Stomach smooth muscle (tissue), 2 donors: Measurements from ENCODE around the gene LYSMD4.

Source experiments
- H3K27ac ChIP-seq: one replicate; pipeline ENCODE4 v1.7.0; 2013; ENCODE audit warnings: mild to moderate bottlenecking, low read length, inconsistent platforms
- H3K27me3 ChIP-seq, 2 donors: one replicate each; pipeline ENCODE4 v1.7.0; 2013; ENCODE audit warnings: low read length in 2 of 2; ENCODE audit not compliant: insufficient read depth in 2 of 2, control insufficient read depth in 1 of 2
- H3K36me3 ChIP-seq, 2 donors: one replicate each; pipeline ENCODE4 v1.7.0; 2013; ENCODE audit warnings: low read length in 2 of 2; ENCODE audit not compliant: control insufficient read depth in 2 of 2, insufficient read depth in 2 of 2
- H3K4me1 ChIP-seq: one replicate; pipeline ENCODE4 v1.7.0; 2013; ENCODE audit warnings: low read length; ENCODE audit not compliant: control insufficient read depth, insufficient read depth
- H3K4me3 ChIP-seq, 2 donors: one replicate each; pipeline ENCODE4 v1.7.0; 2013; ENCODE audit warnings: low read length in 2 of 2
- H3K9ac ChIP-seq, 2 donors: one replicate each; pipeline ENCODE4 v1.7.0; 2013; ENCODE audit warnings: low read length in 2 of 2, mild to moderate bottlenecking in 1 of 2
- H3K9me3 ChIP-seq, 2 donors: one replicate each; pipeline ENCODE4 v1.7.0; 2013; ENCODE audit warnings: low read length in 2 of 2; ENCODE audit not compliant: control insufficient read depth in 2 of 2
- donor health status: healthy.
- donor health status: Pancreatic carcinoma.

Gene LYSMD4

GRCh38 chr15:99706557-99707303 is 26.5 kb downstream of the LYSMD4 start:
- peaks cover 10 to 12% of the 10 kb centered on the region in 2 donors for H3K36me3 ChIP-seq
- H3K4me1 ChIP-seq = peaks cover 28% of the 10 kb centered on the region
- no peaks in the 10 kb centered on the region for H3K9me3 ChIP-seq
- H3K9ac ChIP-seq = peak overlapping the region; percentile 28 to 52
- H3K27me3 ChIP-seq = no peaks in the 10 kb centered on the region
- peak overlapping the region in 1 of 2 donors; percentile 20 for H3K4me3 ChIP-seq
- H3K27ac ChIP-seq = peak overlapping the region; percentile 65

GRCh38 chr15:99704444-99704838 is 28.8 kb downstream of the LYSMD4 start:
- H3K36me3 ChIP-seq = peaks cover 0 to 2% of the 10 kb centered on the region in 2 donors
- H3K27me3 ChIP-seq = no peaks in the 10 kb centered on the region
- no peak overlapping the region for H3K4me3 ChIP-seq
- H3K27ac ChIP-seq = no peak overlapping the region
- no peaks in the 10 kb centered on the region for H3K9me3 ChIP-seq
- no peak overlapping the region for H3K9ac ChIP-seq
- H3K4me1 ChIP-seq = peaks cover 19% of the 10 kb centered on the region

DNA sequence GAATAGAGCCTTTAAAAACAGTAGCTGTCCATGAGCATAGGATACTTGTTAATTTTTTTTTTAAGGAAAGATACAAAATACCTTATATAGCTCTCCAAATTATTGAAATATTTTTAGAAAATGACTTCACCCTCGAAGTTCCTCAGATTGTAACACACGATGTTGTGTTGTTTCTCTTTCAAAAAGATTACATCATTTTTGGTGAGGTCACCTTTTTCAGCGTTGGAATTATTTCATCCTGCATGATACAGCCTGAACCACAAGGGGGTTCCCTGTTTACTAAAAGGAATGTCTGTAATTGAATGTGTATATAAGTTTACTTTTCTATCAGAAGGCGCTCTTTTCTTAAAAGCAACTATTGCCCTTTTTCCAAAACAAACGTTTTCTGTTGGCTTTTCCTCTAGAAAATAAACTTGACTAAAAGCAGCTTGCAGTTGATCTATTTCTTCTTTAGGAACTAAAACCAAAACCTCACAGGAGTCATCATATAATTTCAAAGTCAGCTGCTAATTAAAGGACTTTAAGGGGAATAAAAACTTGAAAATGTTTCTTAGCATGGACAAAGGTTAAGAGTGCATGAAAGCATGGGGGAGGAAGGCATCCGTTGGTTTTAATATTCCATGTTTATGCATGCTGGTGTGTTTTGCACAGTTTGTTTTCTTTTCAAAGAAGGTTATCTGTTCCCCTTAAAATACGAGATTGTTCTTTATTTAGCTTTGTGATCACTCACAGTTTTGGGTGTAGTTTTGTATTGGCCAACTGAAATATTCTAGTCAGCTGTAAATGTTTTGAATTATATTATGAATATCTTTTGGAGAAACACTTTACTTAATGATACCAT is 29.4 kb downstream of the LYSMD4 start:
- Histone ChIP-seq H3K9ac (peak overlapping the region in 1 of 2 donors; percentile 48), H3K4me3 (no peak overlapping the region), H3K27me3 (no peaks in the 10 kb centered on the region), H3K36me3 (peaks cover 0 to 2% of the 10 kb centered on the region in 2 donors), H3K4me1 (peaks cover 13% of the 10 kb centered on the region), H3K27ac (peak overlapping the region; percentile 53), H3K9me3 (no peaks in the 10 kb centered on the region)

DNA sequence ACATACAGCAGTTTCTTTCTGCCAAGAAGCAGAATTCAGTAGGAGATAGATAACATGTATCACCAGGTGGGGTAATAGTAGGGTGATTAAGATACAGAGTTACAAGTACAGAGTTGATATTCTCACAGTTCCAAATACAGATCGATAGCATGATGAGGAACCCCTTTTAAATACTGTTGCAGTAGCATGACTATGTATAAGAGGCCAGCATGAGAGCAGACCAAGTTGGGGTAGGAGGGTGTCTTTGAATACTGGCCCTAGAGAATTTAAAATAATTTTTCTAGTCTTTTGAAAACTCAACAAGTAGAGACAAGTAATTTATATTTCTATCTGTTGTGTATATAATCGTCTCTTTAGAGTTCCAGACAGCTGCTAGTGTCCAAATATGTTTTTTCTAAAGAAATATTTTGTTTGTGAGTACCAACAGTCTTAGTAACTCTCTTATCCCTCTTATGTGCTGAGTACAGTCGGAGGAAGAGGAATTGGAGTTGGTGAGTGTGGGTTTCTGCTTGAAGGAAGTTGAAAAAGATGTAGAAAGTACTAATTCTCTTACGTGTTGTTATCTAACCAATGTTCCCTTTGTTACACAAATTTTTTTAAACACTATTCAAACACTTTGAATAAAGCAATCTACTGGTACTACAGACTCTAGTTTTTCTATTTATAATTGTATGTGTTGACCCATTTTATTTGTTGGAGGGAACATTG is 30.2 kb downstream of the LYSMD4 start:
- Histone ChIP-seq H3K4me3 (no peak overlapping the region), H3K36me3 (peaks cover 0 to 2% of the 10 kb centered on the region in 2 donors), H3K9ac (peak overlapping the region in 1 of 2 donors; percentile 48), H3K9me3 (no peaks in the 10 kb centered on the region), H3K4me1 (peaks cover 5% of the 10 kb centered on the region), H3K27ac (peak overlapping the region; percentile 53), H3K27me3 (no peaks in the 10 kb centered on the region)

GRCh38 chr15:99696096-99696495 is 37.1 kb downstream of the LYSMD4 start:
- no peaks in the 10 kb centered on the region for H3K9me3 ChIP-seq
- no peak overlapping the region for H3K9ac ChIP-seq
- H3K27me3 ChIP-seq = no peaks in the 10 kb centered on the region
- H3K4me3 ChIP-seq = no peak overlapping the region
- H3K27ac ChIP-seq = no peak overlapping the region
- H3K4me1 ChIP-seq = no peaks in the 10 kb centered on the region
- peaks cover 10 to 13% of the 10 kb centered on the region in 2 donors for H3K36me3 ChIP-seq

DNA sequence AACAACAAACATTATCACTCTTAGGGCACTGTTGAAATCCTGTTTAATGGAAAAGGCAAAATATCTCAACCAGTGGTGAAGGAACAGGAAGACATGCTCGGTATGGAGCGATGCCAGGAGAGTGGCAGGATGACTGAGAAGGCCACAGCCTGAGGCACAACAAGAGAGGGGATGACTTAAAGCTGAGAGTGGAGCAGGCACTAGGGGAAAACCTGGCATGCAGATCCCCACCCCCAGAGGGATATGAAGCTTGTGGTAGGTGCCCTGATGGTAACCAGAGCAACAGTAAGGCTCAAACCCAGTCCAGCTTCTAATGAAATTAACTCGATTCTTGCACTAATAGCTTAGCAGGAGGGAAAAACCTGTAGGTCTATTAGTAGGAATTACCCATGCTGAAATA is 40.4 kb downstream of the LYSMD4 start:
- Histone ChIP-seq H3K9me3 (no peaks in the 10 kb centered on the region), H3K9ac (no peak overlapping the region), H3K36me3 (peaks cover 18% of the 10 kb centered on the region in 2 donors), H3K4me1 (no peaks in the 10 kb centered on the region), H3K27me3 (no peaks in the 10 kb centered on the region), H3K27ac (no peak overlapping the region), H3K4me3 (no peak overlapping the region)

DNA sequence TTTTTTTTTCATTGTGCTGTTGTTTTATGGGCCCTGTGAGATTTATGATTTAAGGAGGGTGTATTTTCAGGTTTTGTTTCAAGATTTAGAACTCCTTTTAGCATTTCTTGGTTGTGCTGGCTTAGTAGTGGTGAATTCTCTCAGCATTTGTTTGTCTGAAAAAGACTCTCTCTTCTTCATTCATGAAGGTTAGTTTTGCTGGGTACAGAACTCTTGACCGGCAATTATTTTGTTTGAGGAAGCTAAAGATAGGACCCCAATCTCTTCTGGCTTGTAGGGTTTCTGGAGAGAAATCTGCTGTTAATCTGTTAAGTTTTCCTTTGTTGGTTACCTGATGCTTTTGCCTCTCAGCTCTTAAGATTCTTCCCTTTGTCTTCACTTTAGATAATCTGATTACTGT is 46.9 kb downstream of the LYSMD4 start:
- Histone ChIP-seq H3K27ac (no peak overlapping the region), H3K36me3 (peaks cover 7 to 8% of the 10 kb centered on the region in 2 donors), H3K27me3 (no peaks in the 10 kb centered on the region), H3K4me3 (no peak overlapping the region), H3K9ac (no peak overlapping the region), H3K4me1 (no peaks in the 10 kb centered on the region), H3K9me3 (peaks cover 0 to 3% of the 10 kb centered on the region in 2 donors)

DNA sequence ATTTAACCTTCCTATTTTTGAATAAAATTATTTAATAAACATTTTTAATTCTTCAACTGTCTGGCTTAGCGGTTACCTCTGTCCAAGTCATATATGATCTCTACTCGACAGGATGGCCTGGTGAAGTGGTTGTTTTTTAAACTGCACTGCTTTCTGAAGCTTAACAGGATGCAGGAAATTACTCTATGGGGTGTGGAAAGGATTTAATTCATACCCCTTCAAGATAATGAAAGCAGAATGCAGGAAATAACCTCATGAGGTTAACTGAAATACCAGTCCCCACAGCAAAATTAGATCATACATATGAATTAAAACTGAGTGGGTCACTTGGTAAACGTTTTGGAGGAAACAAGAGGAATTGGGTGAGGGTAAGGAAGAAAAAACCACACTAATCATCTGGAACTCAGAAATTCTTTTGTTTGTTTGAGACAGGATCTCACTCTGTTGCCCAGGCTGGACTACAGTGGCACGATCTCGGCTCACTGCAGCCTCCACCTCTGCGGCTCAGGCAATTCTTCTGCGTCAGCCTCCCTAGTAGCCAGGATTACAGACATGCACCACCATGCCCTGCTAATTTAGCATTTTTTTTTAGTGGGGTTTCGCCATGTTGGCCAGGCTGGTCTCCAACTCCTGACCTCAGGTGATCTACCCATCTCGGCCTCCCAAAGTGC is 50.1 kb downstream of the LYSMD4 start:
- Histone ChIP-seq H3K36me3 (peaks cover 5 to 6% of the 10 kb centered on the region in 2 donors), H3K4me1 (no peaks in the 10 kb centered on the region), H3K27ac (no peak overlapping the region), H3K9ac (no peak overlapping the region), H3K9me3 (peaks cover 0 to 3% of the 10 kb centered on the region in 2 donors), H3K27me3 (no peaks in the 10 kb centered on the region), H3K4me3 (no peak overlapping the region)

GRCh38 chr15:99682455-99682854 is 50.8 kb downstream of the LYSMD4 start:
- no peak overlapping the region for H3K27ac ChIP-seq
- H3K4me3 ChIP-seq = no peak overlapping the region
- no peaks in the 10 kb centered on the region for H3K27me3 ChIP-seq
- H3K9me3 ChIP-seq = peaks cover 0 to 3% of the 10 kb centered on the region in 2 donors
- H3K36me3 ChIP-seq = peaks cover 5 to 6% of the 10 kb centered on the region in 2 donors
- H3K4me1 ChIP-seq = no peaks in the 10 kb centered on the region
- H3K9ac ChIP-seq = no peak overlapping the region

DNA sequence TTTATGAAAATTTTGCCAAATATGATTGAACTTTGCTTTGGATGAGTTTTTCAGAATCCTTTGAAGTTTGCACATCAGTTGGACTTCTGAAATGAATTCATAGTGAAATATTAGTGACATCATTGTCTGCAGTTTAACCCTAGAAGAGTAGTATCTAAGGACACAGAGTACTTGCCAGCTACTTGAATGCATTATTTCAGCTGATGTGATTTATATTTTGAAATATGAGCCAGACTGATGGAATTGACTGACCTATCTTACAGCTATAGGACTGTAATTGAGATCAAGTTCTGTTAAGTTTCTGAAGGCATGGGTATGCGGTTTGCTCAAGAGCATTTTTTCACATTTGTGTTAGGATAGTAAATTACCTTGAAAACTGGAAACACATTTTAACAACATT is 51.2 kb downstream of the LYSMD4 start:
- Histone ChIP-seq H3K27ac (no peak overlapping the region), H3K4me1 (no peaks in the 10 kb centered on the region), H3K4me3 (no peak overlapping the region), H3K27me3 (no peaks in the 10 kb centered on the region), H3K9me3 (peaks cover 0 to 3% of the 10 kb centered on the region in 2 donors), H3K9ac (no peak overlapping the region), H3K36me3 (peaks cover 3 to 6% of the 10 kb centered on the region in 2 donors)
